LNCAP (cell line): Measurements from ENCODE around the gene NFIX.

Experiments
- TF ChIP-seq, protein P1 (sequence below): fragments of 450-650 bp; IDR thresholded peaks from 2 replicates; pipeline ENCODE4 v1.5.1; 2017; ENCODE audit warnings: mild to moderate bottlenecking

Gene NFIX

GRCh38 chr19:13022111-13022858 lies 27.0 kb downstream of the NFIX start:
- TF ChIP-seq, protein P1, sequence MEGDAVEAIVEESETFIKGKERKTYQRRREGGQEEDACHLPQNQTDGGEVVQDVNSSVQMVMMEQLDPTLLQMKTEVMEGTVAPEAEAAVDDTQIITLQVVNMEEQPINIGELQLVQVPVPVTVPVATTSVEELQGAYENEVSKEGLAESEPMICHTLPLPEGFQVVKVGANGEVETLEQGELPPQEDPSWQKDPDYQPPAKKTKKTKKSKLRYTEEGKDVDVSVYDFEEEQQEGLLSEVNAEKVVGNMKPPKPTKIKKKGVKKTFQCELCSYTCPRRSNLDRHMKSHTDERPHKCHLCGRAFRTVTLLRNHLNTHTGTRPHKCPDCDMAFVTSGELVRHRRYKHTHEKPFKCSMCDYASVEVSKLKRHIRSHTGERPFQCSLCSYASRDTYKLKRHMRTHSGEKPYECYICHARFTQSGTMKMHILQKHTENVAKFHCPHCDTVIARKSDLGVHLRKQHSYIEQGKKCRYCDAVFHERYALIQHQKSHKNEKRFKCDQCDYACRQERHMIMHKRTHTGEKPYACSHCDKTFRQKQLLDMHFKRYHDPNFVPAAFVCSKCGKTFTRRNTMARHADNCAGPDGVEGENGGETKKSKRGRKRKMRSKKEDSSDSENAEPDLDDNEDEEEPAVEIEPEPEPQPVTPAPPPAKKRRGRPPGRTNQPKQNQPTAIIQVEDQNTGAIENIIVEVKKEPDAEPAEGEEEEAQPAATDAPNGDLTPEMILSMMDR, result no peak

- TF ChIP-seq, protein P1, result no peak
Measured at GRCh38 chr19:13022859-13023636, 27.8 kb downstream of the NFIX start.

- TF ChIP-seq, protein P1, result no peak
Measured at GRCh38 chr19:13023656-13024055, 28.4 kb downstream of the NFIX start.

DNA sequence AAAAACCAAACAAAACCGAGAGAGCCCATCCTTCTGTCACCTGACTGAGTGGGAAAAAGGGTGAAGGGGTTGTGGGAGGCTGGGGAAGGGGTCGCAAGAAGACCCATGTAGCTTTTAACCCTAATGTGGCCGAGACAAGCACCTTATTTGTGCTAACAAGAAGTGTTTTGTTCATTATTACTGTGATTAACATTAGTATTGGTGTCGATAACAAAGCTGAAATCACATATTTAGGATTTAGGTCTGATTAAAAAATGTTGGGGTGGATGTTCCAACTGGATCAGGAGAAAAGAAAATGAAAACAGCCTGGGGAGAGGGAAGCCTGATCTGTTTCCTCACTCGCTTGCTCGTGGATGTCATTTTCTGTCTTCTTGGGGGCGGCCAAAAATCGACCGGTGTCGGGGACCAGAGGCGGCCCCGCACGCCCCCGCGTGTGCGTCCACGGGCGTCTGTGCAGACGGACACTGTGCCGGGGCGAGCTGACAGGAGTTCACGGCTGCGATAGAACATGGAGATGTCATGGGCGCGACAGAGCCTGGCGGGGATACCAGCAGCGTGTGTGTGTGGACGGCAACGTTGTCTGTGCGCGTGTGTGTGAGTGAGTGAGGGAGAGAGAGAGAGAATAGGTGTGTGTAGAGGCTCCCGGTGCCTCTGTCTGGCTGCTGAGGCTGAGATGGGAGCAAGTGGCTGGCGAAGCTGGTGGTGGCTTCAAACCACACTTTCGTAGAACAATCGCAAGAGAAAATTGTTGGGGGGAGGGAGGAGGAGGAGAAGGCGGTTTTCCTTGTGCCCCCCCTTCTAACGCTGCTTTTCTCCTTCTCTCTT lies 29.1 kb downstream of the NFIX start:
- TF ChIP-seq, protein P1, result no peak

GRCh38 chr19:13024951-13025697 lies 29.8 kb downstream of the NFIX start:
- TF ChIP-seq, protein P1, result no peak

DNA sequence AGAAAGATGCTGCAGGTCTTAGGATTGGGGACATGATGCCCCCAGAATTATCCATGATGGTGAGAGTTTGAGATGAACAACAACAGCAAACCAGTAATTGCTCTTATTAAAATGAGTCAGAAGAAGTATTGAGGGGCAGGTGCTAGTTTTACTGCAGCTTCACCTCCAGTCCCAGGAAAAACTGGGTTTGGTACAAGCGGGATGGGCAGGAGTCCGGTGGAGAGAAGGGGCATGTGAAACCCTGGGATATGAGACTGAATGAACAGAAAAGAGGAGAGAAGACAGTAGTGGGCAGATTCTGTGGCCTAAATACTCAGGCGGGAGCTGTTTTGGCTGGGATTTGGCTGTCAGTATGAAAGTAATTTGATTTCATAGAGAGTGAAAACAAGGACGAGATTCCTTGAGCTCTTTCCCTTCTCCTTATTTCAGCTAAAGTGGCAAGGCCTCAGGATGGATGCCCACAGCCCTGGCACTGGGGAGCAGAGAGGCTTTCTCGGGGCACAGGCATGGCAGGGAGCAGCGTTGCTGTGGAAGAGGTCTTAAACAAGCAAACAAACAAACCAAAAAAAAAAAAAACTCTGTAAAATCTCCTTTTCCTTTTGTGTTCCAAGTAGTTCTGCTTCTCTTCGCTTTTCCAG lies 30.7 kb downstream of the NFIX start:
- TF ChIP-seq, protein P1, result no peak
